ENCODE data around the gene HIC2. TPM values are rescaled to one million over a fixed set of nuclear protein-coding genes. Genes with fewer than 3 reads are reported as not detected.
A peak's percentile ranks its signal among the peaks of the same experiment; 100 is the strongest.

HIC2 gene
- total and polyA plus RNA-seq, 2 of the 13 experiments (the other 11 are each of a cell fraction or from before 2014, with no cell fraction given): 5.0 to 13.7 TPM

- TF ChIP-seq MLXIP (CRISPR knock-in tag; IDR thresholded peaks at IDR 0.05; ENCODE audit: borderline replicate concordance): no peak
- TF ChIP-seq ZNF563 (CRISPR knock-in tag; IDR thresholded peaks at IDR 0.05): no peak
- TF ChIP-seq TRIM24 (CRISPR knock-in tag; IDR thresholded peaks at IDR 0.05): no peak
- TF ChIP-seq ZNF446 (CRISPR knock-in tag; IDR thresholded peaks at IDR 0.05): no peak
- 0 out of 2 replicates have a peak, but pooled peaks have one; percentile 41 for TF ChIP-seq ZNF335 (CRISPR knock-in tag; IDR thresholded peaks at IDR 0.05)
- peak; percentile 27; the same call in 1 of the 2 replicates for TF ChIP-seq ELF1 (CRISPR knock-in tag; IDR thresholded peaks at IDR 0.05)
- no peak for TF ChIP-seq KDM3A (CRISPR knock-in tag; IDR thresholded peaks at IDR 0.05; ENCODE audit: low read depth)
- no peak for TF ChIP-seq SNAPC2 (CRISPR knock-in tag; IDR thresholded peaks at IDR 0.05)
- no peak for TF ChIP-seq MAFK (conservative IDR thresholded peaks at IDR 0.05 in 1 of 2, IDR thresholded peaks at IDR 0.05 in 1 of 2; ENCODE audit: low read length in 2 of 2)
- TF ChIP-seq ZBTB43 (CRISPR knock-in tag; conservative IDR thresholded peaks at IDR 0.05): peak; percentile 72; the same call in 1 of the 2 replicates
- peak; percentile 88 for TF ChIP-seq FOSL1 (CRISPR knock-in tag; IDR thresholded peaks at IDR 0.05; ENCODE audit: borderline replicate concordance)
- TF ChIP-seq ZNF142 (CRISPR knock-in tag; IDR thresholded peaks at IDR 0.05): peak; percentile 68; the same call in 1 of the 2 replicates
- no peak for TF ChIP-seq ZNF558 (CRISPR knock-in tag; IDR thresholded peaks at IDR 0.05; ENCODE audit: borderline replicate concordance)
- TF ChIP-seq SKI (IDR thresholded peaks at IDR 0.05; ENCODE audit: partially characterized antibody): peak; percentile 44
- TF ChIP-seq TOPORS (CRISPR knock-in tag; IDR thresholded peaks at IDR 0.05): no peak
- TF ChIP-seq HMG20A (CRISPR knock-in tag; IDR thresholded peaks at IDR 0.05; ENCODE audit: borderline replicate concordance): peak; percentile 69; the same call in 1 of the 2 replicates
Measured at GRCh38 chr22:21457023-21457787, 40.0 kb downstream of the HIC2 start (continued).

Data from HepG2 (cell line).